ENCODE results near the gene SNAI3. TPM values are rescaled to one million over a fixed set of nuclear protein-coding genes. Genes with fewer than 3 reads are reported as not detected.

SNAI3 gene
- total RNA-seq, result 1 to 10 TPM in 3 of 4 donors, under 1 TPM in 1; 0.94 to 2.0 (median 1.5) TPM

DNA sequence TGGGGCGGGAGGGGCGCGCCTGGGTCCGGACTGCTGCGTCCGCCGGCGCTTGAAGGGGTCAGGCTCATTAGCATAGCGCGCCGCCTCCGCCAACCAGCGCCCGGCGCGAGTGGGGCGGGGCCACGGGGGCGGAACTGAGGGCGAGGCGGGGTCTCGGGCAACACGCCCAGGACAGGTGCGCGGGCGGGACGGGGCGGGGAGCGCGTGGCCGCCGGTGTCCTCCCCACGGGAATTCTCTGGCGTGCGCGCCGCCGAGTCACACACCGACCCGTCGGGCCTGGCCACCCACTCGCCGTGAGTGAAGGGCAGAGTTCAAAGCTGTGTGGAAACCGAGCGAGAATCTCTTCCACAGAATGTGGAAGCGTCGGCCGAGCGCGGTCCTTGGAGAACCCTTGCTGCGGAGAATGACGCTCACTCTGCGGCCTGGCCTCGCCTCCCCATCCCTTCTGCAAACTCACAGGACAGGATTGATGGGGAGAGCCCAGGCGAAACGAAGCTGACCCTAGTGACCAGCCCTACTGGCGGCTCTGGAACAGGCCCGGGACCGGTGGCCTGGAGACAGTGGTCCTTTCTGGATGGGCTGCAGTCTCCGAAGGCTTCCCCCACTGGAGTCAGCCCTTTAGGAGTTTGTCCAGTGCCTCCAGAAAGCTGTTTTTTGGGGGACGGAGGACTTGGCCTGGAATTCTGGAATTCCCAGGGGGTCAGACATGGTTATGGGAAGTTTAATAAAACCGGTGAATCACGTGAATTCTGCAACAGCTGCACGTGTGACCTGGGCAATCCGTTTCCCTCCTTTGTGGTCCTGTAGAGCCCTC lies at the start of gene SNAI3:
TSS of gene SNAI3 (minus strand) at position 69 of the 815 bp plus-strand sequence. CDS start 101 bp downstream, outside the sequence.
- TF ChIP-seq, protein P1, sequence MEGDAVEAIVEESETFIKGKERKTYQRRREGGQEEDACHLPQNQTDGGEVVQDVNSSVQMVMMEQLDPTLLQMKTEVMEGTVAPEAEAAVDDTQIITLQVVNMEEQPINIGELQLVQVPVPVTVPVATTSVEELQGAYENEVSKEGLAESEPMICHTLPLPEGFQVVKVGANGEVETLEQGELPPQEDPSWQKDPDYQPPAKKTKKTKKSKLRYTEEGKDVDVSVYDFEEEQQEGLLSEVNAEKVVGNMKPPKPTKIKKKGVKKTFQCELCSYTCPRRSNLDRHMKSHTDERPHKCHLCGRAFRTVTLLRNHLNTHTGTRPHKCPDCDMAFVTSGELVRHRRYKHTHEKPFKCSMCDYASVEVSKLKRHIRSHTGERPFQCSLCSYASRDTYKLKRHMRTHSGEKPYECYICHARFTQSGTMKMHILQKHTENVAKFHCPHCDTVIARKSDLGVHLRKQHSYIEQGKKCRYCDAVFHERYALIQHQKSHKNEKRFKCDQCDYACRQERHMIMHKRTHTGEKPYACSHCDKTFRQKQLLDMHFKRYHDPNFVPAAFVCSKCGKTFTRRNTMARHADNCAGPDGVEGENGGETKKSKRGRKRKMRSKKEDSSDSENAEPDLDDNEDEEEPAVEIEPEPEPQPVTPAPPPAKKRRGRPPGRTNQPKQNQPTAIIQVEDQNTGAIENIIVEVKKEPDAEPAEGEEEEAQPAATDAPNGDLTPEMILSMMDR (IDR thresholded peaks at IDR 0.05; ENCODE audit: low read depth), result no peak

DNA sequence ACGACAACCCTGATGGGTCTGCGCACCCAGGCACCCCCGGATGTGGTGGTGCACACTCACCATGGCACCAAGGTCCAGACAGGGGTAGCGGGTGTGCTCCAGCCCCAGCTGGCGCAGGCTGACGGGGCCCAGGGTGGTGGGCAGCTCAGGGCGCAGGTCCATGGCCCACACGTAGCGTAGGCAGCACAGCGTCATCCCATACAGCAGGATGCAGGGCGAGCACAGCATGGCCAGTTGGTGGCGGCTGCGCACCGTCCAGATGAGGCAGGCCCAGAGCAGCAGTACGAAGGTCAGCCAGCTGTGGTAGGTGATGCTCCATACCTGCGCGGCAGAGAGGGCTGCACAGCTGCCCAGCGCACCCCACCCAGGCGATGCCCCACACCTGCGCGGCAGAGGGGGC lies 49.8 kb upstream of the SNAI3 start:
- TF ChIP-seq, protein P1 (IDR thresholded peaks at IDR 0.05; ENCODE audit: low read depth), result no peak

DNA sequence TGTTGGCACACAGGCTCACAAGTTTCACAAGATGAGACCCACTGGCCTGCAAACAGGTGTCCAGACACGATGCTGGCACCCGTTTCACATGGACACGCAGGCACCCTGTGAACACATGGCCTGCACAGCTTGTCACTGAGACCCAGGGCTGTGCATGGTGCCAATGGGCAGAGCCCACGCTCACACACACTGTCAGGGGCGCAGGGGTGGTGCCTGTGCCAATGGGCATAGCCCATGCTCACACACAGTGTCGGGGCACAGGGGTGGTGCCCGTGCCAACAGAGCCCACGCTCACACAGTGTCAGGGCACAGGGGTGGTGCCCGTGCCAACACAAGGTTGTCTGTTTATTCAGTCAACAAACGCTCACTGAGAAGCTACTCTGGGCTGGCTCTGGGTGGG lies 49.3 kb upstream of the SNAI3 start:
- TF ChIP-seq, protein P1 (IDR thresholded peaks at IDR 0.05; ENCODE audit: low read depth), result no peak

DNA sequence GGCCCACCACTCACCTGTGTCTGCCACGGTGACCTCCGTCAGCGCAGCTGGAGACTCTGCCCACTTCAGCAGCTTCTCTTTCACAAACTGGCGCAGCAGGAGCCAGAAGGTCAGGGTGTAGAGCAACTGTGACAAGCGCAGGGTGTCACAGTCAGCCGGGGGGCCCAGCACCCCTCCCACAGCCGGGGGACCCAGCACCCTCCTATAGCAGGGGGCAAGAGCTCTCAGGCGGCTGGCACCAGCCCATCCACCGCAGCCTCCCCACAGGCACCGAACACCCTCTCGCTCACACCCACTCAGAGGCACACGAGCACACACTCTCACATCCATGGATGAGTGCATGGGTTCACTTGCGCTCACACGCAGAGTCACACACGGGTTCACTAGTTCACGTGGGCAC lies 48.8 kb upstream of the SNAI3 start:
- TF ChIP-seq, protein P1 (IDR thresholded peaks at IDR 0.05; ENCODE audit: low read depth), result no peak

DNA sequence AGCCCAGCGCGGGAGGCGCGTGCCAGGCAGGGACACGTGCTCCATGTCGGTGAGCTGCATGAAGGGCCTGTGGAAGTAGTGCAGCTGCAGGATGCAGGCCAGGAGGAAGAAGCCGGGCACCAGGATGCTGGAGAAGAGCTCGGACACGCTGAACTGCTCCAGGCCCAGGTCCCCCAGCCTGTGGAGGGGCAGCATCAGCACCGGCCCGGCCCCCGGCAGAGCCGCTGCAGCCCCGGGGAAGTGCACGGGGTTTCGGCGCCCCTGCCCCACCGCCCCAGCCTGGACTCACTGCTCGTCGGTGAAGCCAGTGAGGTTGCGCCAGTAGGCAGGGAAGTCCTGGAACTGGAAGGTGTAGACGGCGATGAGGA lies 48.0 kb upstream of the SNAI3 start:
- TF ChIP-seq, protein P1 (IDR thresholded peaks at IDR 0.05; ENCODE audit: low read depth), result no peak

DNA sequence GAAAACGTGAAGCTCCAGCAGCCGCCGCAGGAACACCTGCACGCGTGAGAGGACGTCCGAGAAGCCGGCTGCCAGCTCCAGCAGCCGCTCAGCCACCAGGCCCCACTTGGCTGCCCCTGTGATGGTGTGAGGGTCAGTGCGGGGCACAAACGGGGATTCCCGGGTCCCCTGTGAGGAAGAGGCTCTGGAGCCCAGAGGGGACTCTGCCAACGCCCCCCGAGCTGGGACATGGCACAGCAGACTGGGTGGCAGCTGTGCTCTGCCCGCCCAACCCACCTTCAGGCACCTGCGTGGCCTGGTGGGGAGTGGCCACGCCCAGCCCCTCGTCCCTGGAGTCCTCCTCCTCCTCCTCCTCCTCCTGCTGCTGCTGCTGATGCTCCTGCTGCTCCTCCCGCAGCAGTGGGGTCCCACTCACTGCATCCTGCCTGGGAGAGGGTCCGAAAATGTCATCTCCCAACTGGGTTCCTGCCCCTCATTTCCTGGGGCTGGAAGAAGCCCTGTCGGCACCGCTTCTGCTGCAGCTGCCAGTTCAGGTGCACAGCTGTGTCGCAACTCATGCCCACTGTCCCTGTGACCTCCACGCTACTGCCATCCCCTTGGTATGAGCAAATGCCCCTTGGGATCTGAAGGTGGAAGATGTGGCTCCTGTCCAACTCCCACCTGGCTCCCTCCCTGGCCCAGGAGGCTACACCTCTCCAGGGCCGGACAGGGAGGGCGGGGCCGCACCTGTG lies 47.5 kb upstream of the SNAI3 start:
- TF ChIP-seq, protein P1 (IDR thresholded peaks at IDR 0.05; ENCODE audit: low read depth), result no peak

DNA sequence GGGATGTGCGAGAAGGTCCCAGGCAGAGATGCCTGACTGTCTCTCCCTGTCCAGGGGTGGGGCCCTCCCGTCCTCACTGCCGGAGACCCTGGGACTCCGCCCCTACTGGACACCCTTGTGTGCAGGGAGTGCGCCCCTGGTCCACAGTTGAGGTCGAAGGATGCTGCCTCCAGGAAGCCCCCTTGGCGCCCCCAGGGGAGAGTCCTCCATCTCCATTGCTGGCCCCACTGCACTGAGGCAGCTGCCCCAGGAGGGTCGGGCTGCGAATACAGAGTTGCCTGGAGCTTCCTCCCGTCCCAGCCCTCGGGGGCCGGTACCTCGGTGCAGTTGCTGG lies 46.6 kb upstream of the SNAI3 start:
- TF ChIP-seq, protein P1 (IDR thresholded peaks at IDR 0.05; ENCODE audit: low read depth), result no peak
